ENCODE data around the gene TKFC.

The TKFC gene

GRCh38 chr11:61367406-61367805, 34.4 kb downstream of the TKFC start:
- H3K4me3 ChIP-seq (ENCODE audit: low read depth, low read length) = no peak overlapping the region
- TF ChIP-seq CTCF (IDR thresholded peaks at IDR 0.05; ENCODE audit: borderline replicate concordance, insufficient read depth, low read depth, low read length) = no peak

- no peak for TF ChIP-seq CTCF (IDR thresholded peaks at IDR 0.05; ENCODE audit: borderline replicate concordance, insufficient read depth, low read depth, low read length)
- H3K4me3 ChIP-seq (ENCODE audit: low read depth, low read length) = no peak overlapping the region
Observed at GRCh38 chr11:61368646-61369045, 35.6 kb downstream of the TKFC start.

- no peak overlapping the region for H3K4me3 ChIP-seq (ENCODE audit: low read depth, low read length)
- no peak for TF ChIP-seq CTCF (IDR thresholded peaks at IDR 0.05; ENCODE audit: borderline replicate concordance, insufficient read depth, low read depth, low read length)
Observed at GRCh38 chr11:61369372-61370348, 36.6 kb downstream of the TKFC start.

GRCh38 chr11:61370349-61371005, 37.4 kb downstream of the TKFC start:
- TF ChIP-seq CTCF (IDR thresholded peaks at IDR 0.05; ENCODE audit: borderline replicate concordance, insufficient read depth, low read depth, low read length) = no peak
- no peak overlapping the region for H3K4me3 ChIP-seq (ENCODE audit: low read depth, low read length)

- no peak for TF ChIP-seq CTCF (IDR thresholded peaks at IDR 0.05; ENCODE audit: borderline replicate concordance, insufficient read depth, low read depth, low read length)
- H3K4me3 ChIP-seq (ENCODE audit: low read depth, low read length) = no peak overlapping the region
Observed at GRCh38 chr11:61372659-61373420, 39.8 kb downstream of the TKFC start.

- no peak for TF ChIP-seq CTCF (IDR thresholded peaks at IDR 0.05; ENCODE audit: borderline replicate concordance, insufficient read depth, low read depth, low read length)
- no peak overlapping the region for H3K4me3 ChIP-seq (ENCODE audit: low read depth, low read length)
Observed at GRCh38 chr11:61375761-61376108, 42.7 kb downstream of the TKFC start.
